K562 (cell line): ENCODE data around the gene DCAKD. TPM values are rescaled to one million over a fixed set of nuclear protein-coding genes. Genes with fewer than 3 reads are reported as not detected.

Source experiments
- CC2D1A ChIP-seq: fragments of 450-650 bp; IDR thresholded peaks from 2 replicates; pipeline ENCODE4 v1.6.1; 2017; ENCODE audit warnings: mild to moderate bottlenecking
- EZH2 ChIP-seq: IDR thresholded peaks from 2 replicates; pipeline ENCODE4 v1.6.1; 2012; ENCODE audit warnings: low read depth, mild to moderate bottlenecking, inconsistent platforms, low read length, borderline replicate concordance
- HIVEP1 ChIP-seq: fragments of 250-450 bp; sonication (Bioruptor Pico); IDR thresholded peaks from 2 replicates; pipeline ENCODE4 v1.4.0; 2020; ENCODE audit warnings: mild to moderate bottlenecking
- KHSRP ChIP-seq: fragments of 450-650 bp; IDR thresholded peaks from 2 replicates; pipeline ENCODE4 v1.6.1; 2017
- KLF13 ChIP-seq: fragments of 450-650 bp; IDR thresholded peaks from 2 replicates; pipeline ENCODE4 v1.6.1; 2016; ENCODE audit warnings: missing genetic modification characterization, low read depth, mild to moderate bottlenecking, missing compliant biosample characterization, moderate library complexity, borderline replicate concordance
- MEF2A ChIP-seq: IDR thresholded peaks from 2 replicates; pipeline ENCODE4 v1.6.1; 2011; ENCODE audit warnings: low read depth, mild to moderate bottlenecking, low read length, moderate library complexity; ENCODE audit not compliant: control insufficient read depth
- SAFB ChIP-seq: fragments of 200-400 bp; formaldehyde crosslinking; IDR thresholded peaks from 2 replicates; pipeline ENCODE4 v1.6.1; 2017; ENCODE audit warnings: low read depth, low read length, borderline replicate concordance
- SETDB1 ChIP-seq: IDR thresholded peaks from one replicate; pipeline ENCODE4 v1.6.1; 2012; ENCODE audit warnings: low read length, control low read depth, inconsistent platforms
- SOX6 ChIP-seq: fragments of 450-650 bp; IDR thresholded peaks from 2 replicates; pipeline ENCODE4 v1.6.1; 2014; ENCODE audit warnings: mild to moderate bottlenecking
- TRIM24 ChIP-seq, 2 experiments: fragments of 450-650 bp; IDR thresholded peaks; 2 replicates each; pipeline ENCODE4 v1.6.1; 2016
- polyA plus RNA-seq, 8 experiments: library from polyadenylated mRNA; depleted of rRNA in 4 of 8; stranded (reverse) in 5 of 8; unstranded in 3 of 8; fragments of >200 nt; fragmentation: Nextera tagmentation in 2 of 8; fragmentation: Illumina TruSeq in 1 of 8; extraction: Ambion mirVana in 2 of 8; extraction: Trizol in 1 of 8; gene quantifications; 2 replicates each; pipeline versions ENCODE4 v1.2.1 to v1.2.3, GENCODE V29; 2011 to 2014; ENCODE audit warnings: inconsistent platforms in 1 of 8, missing spikeins in 1 of 8
- total RNA-seq, 7 experiments: library from RNA; depleted of rRNA in 6 of 7; stranded (reverse); fragments of >200 nt in 6 of 7; fragmentation: Illumina TruSeq in 2 of 7; extraction: Trizol in 2 of 7; gene quantifications; 2 replicates each; pipeline versions ENCODE4 v1.2.1 to v1.2.3, GENCODE V29; 2011 to 2021; ENCODE audit warnings: low replicate concordance in 1 of 7
- TF ChIP-seq, protein P1 (sequence below): fragments of 200-600 bp; sonication (generic); IDR thresholded peaks from one replicate; pipeline ENCODE4 v1.6.1; 2012; ENCODE audit warnings: mild to moderate bottlenecking, low read depth, low read length, inconsistent platforms
- TF ChIP-seq, protein P2 (sequence below): fragments of 450-650 bp; IDR thresholded peaks from 2 replicates; pipeline ENCODE4 v1.6.1; 2016; ENCODE audit warnings: borderline replicate concordance

Gene DCAKD
- total and polyA plus RNA-seq, 9 of the 15 experiments (the other 6 are each of a cell fraction or from before 2014, with no cell fraction given): 7.9 to 35.5 (median 21.4) TPM

DNA sequence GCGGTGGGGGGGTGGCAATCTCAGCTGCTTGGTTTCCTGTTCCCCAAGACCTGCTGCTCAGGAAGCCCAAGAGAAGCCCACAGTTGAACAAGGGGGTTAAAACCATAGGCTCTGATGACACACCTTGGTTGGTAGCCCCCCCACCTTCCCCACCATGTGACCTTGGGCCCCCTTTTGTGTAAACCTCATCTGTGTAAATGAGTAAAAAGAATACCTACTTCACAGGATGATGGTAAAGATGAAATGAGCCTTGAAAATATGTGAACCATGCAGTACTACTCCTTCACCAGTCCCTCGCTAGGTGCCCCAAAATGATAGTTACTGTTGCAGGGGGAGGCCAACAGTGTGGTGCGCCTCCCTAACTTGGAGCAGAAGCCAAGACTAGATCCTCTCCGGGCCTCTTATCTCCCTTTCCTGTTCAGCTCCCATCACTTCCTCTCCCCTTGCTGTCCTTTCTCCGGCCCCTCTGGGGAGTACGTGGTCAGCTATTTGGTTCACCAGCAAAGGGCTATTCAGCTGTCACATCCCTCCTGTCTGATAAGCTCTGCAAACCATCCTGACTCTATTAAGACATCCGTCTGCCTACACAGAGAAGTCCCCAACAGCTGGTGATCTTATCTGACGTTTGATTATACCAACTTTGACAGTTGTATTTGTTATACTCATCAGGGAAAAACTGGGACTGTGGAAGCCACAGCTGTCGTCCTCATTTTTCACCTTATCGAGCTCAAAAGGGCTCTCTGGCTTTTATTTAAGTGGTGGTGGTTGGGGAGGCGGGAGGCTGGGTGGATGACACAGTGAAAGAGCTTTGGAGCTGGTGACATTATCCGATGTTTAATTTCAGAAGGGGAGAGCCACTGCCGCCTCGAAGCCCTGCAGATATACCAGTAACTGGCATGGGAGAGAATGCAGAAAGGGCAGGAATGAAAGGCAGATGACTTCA is 19.9 kb downstream of the DCAKD start (continued):
- TF ChIP-seq, protein P1, sequence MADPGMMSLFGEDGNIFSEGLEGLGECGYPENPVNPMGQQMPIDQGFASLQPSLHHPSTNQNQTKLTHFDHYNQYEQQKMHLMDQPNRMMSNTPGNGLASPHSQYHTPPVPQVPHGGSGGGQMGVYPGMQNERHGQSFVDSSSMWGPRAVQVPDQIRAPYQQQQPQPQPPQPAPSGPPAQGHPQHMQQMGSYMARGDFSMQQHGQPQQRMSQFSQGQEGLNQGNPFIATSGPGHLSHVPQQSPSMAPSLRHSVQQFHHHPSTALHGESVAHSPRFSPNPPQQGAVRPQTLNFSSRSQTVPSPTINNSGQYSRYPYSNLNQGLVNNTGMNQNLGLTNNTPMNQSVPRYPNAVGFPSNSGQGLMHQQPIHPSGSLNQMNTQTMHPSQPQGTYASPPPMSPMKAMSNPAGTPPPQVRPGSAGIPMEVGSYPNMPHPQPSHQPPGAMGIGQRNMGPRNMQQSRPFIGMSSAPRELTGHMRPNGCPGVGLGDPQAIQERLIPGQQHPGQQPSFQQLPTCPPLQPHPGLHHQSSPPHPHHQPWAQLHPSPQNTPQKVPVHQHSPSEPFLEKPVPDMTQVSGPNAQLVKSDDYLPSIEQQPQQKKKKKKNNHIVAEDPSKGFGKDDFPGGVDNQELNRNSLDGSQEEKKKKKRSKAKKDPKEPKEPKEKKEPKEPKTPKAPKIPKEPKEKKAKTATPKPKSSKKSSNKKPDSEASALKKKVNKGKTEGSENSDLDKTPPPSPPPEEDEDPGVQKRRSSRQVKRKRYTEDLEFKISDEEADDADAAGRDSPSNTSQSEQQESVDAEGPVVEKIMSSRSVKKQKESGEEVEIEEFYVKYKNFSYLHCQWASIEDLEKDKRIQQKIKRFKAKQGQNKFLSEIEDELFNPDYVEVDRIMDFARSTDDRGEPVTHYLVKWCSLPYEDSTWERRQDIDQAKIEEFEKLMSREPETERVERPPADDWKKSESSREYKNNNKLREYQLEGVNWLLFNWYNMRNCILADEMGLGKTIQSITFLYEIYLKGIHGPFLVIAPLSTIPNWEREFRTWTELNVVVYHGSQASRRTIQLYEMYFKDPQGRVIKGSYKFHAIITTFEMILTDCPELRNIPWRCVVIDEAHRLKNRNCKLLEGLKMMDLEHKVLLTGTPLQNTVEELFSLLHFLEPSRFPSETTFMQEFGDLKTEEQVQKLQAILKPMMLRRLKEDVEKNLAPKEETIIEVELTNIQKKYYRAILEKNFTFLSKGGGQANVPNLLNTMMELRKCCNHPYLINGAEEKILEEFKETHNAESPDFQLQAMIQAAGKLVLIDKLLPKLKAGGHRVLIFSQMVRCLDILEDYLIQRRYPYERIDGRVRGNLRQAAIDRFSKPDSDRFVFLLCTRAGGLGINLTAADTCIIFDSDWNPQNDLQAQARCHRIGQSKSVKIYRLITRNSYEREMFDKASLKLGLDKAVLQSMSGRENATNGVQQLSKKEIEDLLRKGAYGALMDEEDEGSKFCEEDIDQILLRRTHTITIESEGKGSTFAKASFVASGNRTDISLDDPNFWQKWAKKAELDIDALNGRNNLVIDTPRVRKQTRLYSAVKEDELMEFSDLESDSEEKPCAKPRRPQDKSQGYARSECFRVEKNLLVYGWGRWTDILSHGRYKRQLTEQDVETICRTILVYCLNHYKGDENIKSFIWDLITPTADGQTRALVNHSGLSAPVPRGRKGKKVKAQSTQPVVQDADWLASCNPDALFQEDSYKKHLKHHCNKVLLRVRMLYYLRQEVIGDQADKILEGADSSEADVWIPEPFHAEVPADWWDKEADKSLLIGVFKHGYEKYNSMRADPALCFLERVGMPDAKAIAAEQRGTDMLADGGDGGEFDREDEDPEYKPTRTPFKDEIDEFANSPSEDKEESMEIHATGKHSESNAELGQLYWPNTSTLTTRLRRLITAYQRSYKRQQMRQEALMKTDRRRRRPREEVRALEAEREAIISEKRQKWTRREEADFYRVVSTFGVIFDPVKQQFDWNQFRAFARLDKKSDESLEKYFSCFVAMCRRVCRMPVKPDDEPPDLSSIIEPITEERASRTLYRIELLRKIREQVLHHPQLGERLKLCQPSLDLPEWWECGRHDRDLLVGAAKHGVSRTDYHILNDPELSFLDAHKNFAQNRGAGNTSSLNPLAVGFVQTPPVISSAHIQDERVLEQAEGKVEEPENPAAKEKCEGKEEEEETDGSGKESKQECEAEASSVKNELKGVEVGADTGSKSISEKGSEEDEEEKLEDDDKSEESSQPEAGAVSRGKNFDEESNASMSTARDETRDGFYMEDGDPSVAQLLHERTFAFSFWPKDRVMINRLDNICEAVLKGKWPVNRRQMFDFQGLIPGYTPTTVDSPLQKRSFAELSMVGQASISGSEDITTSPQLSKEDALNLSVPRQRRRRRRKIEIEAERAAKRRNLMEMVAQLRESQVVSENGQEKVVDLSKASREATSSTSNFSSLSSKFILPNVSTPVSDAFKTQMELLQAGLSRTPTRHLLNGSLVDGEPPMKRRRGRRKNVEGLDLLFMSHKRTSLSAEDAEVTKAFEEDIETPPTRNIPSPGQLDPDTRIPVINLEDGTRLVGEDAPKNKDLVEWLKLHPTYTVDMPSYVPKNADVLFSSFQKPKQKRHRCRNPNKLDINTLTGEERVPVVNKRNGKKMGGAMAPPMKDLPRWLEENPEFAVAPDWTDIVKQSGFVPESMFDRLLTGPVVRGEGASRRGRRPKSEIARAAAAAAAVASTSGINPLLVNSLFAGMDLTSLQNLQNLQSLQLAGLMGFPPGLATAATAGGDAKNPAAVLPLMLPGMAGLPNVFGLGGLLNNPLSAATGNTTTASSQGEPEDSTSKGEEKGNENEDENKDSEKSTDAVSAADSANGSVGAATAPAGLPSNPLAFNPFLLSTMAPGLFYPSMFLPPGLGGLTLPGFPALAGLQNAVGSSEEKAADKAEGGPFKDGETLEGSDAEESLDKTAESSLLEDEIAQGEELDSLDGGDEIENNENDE: no peak
- TF ChIP-seq, protein P2, sequence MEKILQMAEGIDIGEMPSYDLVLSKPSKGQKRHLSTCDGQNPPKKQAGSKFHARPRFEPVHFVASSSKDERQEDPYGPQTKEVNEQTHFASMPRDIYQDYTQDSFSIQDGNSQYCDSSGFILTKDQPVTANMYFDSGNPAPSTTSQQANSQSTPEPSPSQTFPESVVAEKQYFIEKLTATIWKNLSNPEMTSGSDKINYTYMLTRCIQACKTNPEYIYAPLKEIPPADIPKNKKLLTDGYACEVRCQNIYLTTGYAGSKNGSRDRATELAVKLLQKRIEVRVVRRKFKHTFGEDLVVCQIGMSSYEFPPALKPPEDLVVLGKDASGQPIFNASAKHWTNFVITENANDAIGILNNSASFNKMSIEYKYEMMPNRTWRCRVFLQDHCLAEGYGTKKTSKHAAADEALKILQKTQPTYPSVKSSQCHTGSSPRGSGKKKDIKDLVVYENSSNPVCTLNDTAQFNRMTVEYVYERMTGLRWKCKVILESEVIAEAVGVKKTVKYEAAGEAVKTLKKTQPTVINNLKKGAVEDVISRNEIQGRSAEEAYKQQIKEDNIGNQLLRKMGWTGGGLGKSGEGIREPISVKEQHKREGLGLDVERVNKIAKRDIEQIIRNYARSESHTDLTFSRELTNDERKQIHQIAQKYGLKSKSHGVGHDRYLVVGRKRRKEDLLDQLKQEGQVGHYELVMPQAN: peak; percentile 46; the same call in 1 of the 2 replicates
- TF ChIP-seq SOX6: peak; percentile 75
- no peak for TF ChIP-seq EZH2
- no peak for TF ChIP-seq MEF2A
- no peak for TF ChIP-seq SAFB
- TF ChIP-seq KLF13 (tag): no peak
- no peak for TF ChIP-seq SETDB1
- TF ChIP-seq HIVEP1: no peak
- no peak for TF ChIP-seq KHSRP
- TF ChIP-seq CC2D1A: 0 out of 2 replicates have a peak, but pooled peaks have one; percentile 26
- peak; percentile 45 to 51; a peak in 3 of 4 replicates for TF ChIP-seq TRIM24 (IDR thresholded peaks at IDR 0.05)
